ENCODE measurements around the gene EFCAB12.

GRCh38 chr3:129441782-129442181 lies 13.3 kb upstream of the EFCAB12 start:
- TF ChIP-seq CTCF (IDR thresholded peaks at IDR 0.05; ENCODE audit: insufficient read depth, low read depth, low read length) (no peak), EZH2 (IDR thresholded peaks at IDR 0.05; ENCODE audit: insufficient read depth, low read length) (no peak)

All from astrocyte (in vitro differentiated cells and primary cell).